HEK293T (cell line): Measurements from ENCODE around the gene ANAPC5.

Source experiments
- CTCF ChIA-PET: fragments of 350-600 bp; formaldehyde crosslinking; extraction: SDS; loops from one replicate; lab custom pipeline; 2021; ENCODE audit warnings: antibody characterized with exemption, inconsistent platforms; lab: Yijun Ruan, JAX
- POLR2A ChIA-PET: fragments of 350-600 bp; formaldehyde crosslinking; extraction: SDS; loops from one replicate; lab custom pipeline; 2020; ENCODE audit warnings: antibody characterized with exemption, inconsistent platforms; lab: Yijun Ruan, JAX
- DNase-seq: peaks from one replicate; pipeline ENCODE4 v3.0.0; 2012; ENCODE audit warnings: mixed read lengths; ENCODE audit errors: extremely low spot score
- ARNT ChIP-seq: fragments of 450-650 bp; IDR thresholded peaks from 2 replicates; pipeline ENCODE4 v1.6.1; 2017; ENCODE audit warnings: mild to moderate bottlenecking
- BHLHE40 ChIP-seq: fragments of 450-650 bp; IDR thresholded peaks from 2 replicates; pipeline ENCODE4 v1.6.1; 2016; ENCODE audit warnings: mild to moderate bottlenecking, moderate library complexity, borderline replicate concordance
- CTBP1 ChIP-seq: fragments of 450-650 bp; IDR thresholded peaks from 2 replicates; pipeline ENCODE4 v1.6.1; 2016; ENCODE audit warnings: borderline replicate concordance
- ELF4 ChIP-seq: fragments of 450-650 bp; IDR thresholded peaks from 2 replicates; pipeline ENCODE4 v1.6.1; 2017; ENCODE audit warnings: antibody characterized with exemption
- FOXA1 ChIP-seq: fragments of 450-650 bp; IDR thresholded peaks from 2 replicates; pipeline ENCODE4 v1.6.1; 2016; ENCODE audit warnings: mild to moderate bottlenecking
- FOXK2 ChIP-seq: fragments of 450-650 bp; IDR thresholded peaks from 2 replicates; pipeline ENCODE4 v1.6.1; 2016; ENCODE audit warnings: mild to moderate bottlenecking
- FOXM1 ChIP-seq: fragments of 450-650 bp; IDR thresholded peaks from 2 replicates; pipeline ENCODE4 v1.6.1; 2017; ENCODE audit warnings: mild to moderate bottlenecking, borderline replicate concordance
- HDGF ChIP-seq: fragments of 450-650 bp; IDR thresholded peaks from 2 replicates; pipeline ENCODE4 v1.6.1; 2017; ENCODE audit warnings: antibody characterized with exemption, borderline replicate concordance
- L3MBTL2 ChIP-seq: fragments of 450-650 bp; conservative IDR thresholded peaks from 2 replicates; pipeline ENCODE4 v1.6.1; 2016; ENCODE audit warnings: mild to moderate bottlenecking
- LEF1 ChIP-seq: fragments of 450-650 bp; IDR thresholded peaks from 2 replicates; pipeline ENCODE4 v1.6.1; 2017; ENCODE audit warnings: mild to moderate bottlenecking, borderline replicate concordance
- NFRKB ChIP-seq: fragments of 450-650 bp; IDR thresholded peaks from 2 replicates; pipeline ENCODE4 v1.6.1; 2016; ENCODE audit warnings: mild to moderate bottlenecking, moderate library complexity
- SP1 ChIP-seq: fragments of 450-650 bp; IDR thresholded peaks from 2 replicates; pipeline ENCODE4 v1.6.1; 2017
- SUZ12 ChIP-seq: fragments of 450-650 bp; IDR thresholded peaks from 2 replicates; pipeline ENCODE4 v1.6.1; 2016; ENCODE audit warnings: mild to moderate bottlenecking
- TARDBP ChIP-seq: fragments of 450-650 bp; IDR thresholded peaks from 2 replicates; pipeline ENCODE4 v1.6.1; 2016
- ZNF384 ChIP-seq: fragments of 450-650 bp; IDR thresholded peaks from 2 replicates; pipeline ENCODE4 v1.6.1; 2016
- TF ChIP-seq, protein P1 (sequence below): fragments of 450-650 bp; IDR thresholded peaks from 2 replicates; pipeline ENCODE4 v1.6.1; 2016

Gene ANAPC5

DNA sequence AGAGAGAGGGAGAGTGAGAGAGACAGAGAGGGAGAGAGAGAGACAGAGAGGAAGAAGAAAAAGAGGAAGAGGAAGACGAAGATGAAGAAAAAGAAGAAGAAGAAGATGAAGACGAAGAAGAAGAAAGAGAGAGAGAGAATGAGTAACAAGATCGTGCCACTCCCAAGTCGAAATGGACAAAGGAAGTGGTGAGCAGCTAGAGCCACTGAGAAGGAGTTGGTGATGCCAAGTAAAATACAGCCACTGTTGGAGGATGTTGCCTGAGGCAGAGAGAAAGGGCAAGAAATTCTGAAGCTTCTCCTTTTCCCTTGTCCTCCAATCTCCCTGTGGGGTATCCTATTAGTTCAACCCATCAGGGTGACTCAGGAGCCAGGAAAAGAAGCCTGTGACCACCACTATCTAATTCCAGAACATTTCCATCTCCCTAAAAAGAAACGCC is 12.5 kb upstream of the ANAPC5 start:
- CTCF ChIA-PET, result no interaction called here

DNA sequence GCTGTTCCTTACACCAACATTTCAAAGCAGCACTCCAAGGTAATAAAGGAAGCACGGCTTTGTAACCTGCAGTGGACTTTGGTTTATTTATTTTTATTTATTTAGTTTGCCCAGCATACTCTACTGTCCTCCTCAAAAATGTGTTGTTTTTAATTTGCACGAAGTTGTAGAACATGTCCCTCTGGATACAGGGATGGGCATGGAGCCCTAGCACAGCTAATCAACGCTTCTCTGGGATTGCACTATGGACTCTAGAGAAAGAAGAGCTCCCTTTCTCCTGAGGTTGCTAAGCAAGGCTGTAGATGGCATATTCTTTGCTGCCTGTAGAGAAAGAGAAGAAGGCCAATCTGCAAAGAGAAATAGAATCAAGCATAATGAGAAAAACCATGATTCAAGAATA is 5.9 kb upstream of the ANAPC5 start:
- POLR2A ChIA-PET, result no interaction called here
- TF ChIP-seq L3MBTL2 (no peak), SUZ12 (no peak), SP1 (no peak), ELF4 (no peak), HDGF (no peak), ZNF384 (no peak), NFRKB (no peak), FOXA1 (no peak), LEF1 (no peak), FOXM1 (no peak), BHLHE40 (no peak), CTBP1 (no peak), ARNT (no peak)
- TF ChIP-seq, protein P1, sequence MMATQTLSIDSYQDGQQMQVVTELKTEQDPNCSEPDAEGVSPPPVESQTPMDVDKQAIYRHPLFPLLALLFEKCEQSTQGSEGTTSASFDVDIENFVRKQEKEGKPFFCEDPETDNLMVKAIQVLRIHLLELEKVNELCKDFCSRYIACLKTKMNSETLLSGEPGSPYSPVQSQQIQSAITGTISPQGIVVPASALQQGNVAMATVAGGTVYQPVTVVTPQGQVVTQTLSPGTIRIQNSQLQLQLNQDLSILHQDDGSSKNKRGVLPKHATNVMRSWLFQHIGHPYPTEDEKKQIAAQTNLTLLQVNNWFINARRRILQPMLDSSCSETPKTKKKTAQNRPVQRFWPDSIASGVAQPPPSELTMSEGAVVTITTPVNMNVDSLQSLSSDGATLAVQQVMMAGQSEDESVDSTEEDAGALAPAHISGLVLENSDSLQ, result no peak
- DNase-seq, result no peak
- CTCF ChIA-PET, result interaction anchor here (0.6 kb wide), 1 partner anchor 46 kb away, joined by 5 read pairs; no protein-coding TSS in a partner anchor

More for the DNA sequence above, 12.5 kb upstream of the ANAPC5 start:
- POLR2A ChIA-PET, result interaction anchor here (1.8 to 2.8 kb wide), 2 partner anchors 12 to 36 kb away, joined by 7 to 26 read pairs; partner anchors contain the start of genes ANAPC5 and RNF34
- TF ChIP-seq L3MBTL2 (no peak), FOXM1 (no peak), HDGF (no peak), ELF4 (no peak), CTBP1 (no peak), TARDBP (no peak), BHLHE40 (no peak), FOXA1 (no peak), SP1 (no peak), NFRKB (no peak), FOXK2 (no peak), LEF1 (no peak), ZNF384 (no peak), SUZ12 (no peak), ARNT (no peak)
- TF ChIP-seq, protein P1, result no peak
- no peak for DNase-seq

DNA sequence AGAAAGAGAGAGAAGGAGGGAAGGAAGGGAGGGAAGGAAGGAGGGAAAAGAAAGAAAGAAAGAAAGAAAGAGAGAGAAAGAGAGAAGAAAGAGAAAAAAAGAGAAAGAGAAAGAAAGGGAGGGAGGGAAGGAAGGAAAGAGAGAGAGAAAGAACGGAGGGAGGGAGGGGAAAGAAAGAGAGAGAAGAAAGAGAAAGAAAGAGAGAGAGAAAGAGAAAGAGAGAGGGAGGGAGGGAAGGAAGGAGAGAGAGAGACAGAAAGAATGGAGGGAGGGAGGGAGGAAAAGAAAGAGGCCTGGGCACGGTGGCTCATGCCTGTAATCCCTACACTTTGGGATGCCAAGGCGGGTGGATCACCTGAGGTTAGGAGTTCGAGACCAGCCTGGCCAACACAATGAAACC is 5.1 kb upstream of the ANAPC5 start:
- TF ChIP-seq BHLHE40, result no peak
- TF ChIP-seq ELF4, result no peak
- TF ChIP-seq ARNT, result no peak
- no peak for TF ChIP-seq NFRKB
- no peak for TF ChIP-seq ZNF384
- TF ChIP-seq SUZ12, result no peak
- TF ChIP-seq FOXA1, result no peak
- TF ChIP-seq TARDBP, result no peak
- TF ChIP-seq HDGF, result no peak
- TF ChIP-seq, protein P1, result no peak
- no peak for TF ChIP-seq LEF1
- no peak for TF ChIP-seq FOXM1
- ChIA-PET POLR2A (no interaction called here), CTCF (no interaction called here)
- DNase-seq, result no peak

DNA sequence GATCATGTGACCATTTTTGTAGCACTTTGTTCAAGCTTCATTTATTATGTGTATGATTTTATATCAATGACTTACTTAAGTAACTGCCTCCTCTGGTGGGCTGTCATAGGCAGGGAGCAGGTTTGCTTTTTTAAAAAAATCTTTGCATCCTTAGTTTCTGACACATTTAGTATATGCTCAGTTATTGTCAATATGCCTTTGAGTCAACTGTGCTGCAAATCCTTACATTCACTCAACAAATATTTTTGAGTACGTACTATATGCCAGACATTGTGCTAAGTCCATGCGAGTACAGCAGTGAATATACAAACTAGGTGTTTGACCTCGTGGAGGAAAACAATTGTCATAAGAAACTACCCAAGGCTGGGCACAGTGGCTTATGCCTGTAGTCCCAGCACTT is 4.4 kb upstream of the ANAPC5 start:
- DNase-seq, result no peak
- ChIA-PET CTCF (interaction anchor here (0.7 kb wide), 1 partner anchor 449 kb away, joined by 4 read pairs; no protein-coding TSS in a partner anchor), POLR2A (no interaction called here)
- TF ChIP-seq SUZ12 (no peak), FOXA1 (no peak), CTBP1 (no peak), LEF1 (no peak), NFRKB (no peak), ZNF384 (no peak), ARNT (no peak), TARDBP (no peak), FOXK2 (no peak), BHLHE40 (no peak), L3MBTL2 (no peak), ELF4 (no peak)

DNA sequence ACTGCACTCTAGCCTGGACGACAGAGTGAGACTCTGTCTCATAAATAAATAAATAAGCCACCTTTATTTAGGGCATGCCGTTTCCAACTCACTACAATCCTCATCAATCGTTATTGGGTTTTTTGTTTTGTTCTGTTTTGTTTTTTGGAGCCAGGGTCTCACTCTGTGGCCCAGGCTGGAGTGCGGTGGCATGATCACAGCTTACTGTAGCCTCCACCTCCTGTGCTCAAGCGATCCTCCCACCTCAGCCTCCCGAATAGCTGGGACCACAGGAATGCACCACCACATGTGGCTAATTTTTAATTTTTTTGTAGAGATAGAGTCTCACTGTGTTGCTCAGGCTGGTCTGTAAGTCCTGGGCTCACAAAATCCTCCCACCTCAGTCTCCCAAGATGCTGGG is 3.6 kb upstream of the ANAPC5 start:
- ChIA-PET CTCF (interaction anchor here (0.7 kb wide), 1 partner anchor 450 kb away, joined by 4 read pairs; no protein-coding TSS in a partner anchor), POLR2A (no interaction called here)
- DNase-seq, result no peak
- TF ChIP-seq L3MBTL2, result no peak
- TF ChIP-seq FOXK2, result no peak
- no peak for TF ChIP-seq TARDBP
- no peak for TF ChIP-seq ELF4
- no peak for TF ChIP-seq HDGF
- no peak for TF ChIP-seq FOXM1
- no peak for TF ChIP-seq SP1
- no peak for TF ChIP-seq BHLHE40
- TF ChIP-seq LEF1, result no peak
- TF ChIP-seq NFRKB, result no peak
- TF ChIP-seq SUZ12, result no peak
- no peak for TF ChIP-seq ZNF384
- TF ChIP-seq FOXA1, result no peak
- no peak for TF ChIP-seq CTBP1
- TF ChIP-seq ARNT, result no peak

DNA sequence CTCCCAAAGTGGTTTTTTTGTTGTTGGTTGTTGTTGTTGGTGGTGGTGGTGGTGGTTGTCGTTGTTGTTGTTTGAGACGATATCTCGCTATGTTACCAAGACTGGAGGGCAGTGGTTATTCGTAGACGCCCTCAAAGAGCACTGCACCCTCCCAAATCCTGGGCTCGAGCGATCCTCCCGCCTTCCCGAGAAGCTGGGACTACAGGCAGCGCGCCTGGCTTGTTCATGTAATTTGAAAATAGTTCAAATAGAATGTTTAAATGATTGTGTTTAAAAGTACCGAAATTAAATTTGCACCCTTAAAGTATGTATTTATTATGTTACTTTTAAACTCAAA is 439 bp upstream of the ANAPC5 start:
- POLR2A ChIA-PET, result interaction anchor here (0.6 to 2.2 kb wide), 14 partner anchors 9 to 90 kb away, joined by 3 to 36 read pairs (median 5); partner anchors contain the start of genes CAMKK2 and RNF34
- CTCF ChIA-PET, result interaction anchor here (0.6 kb wide), 1 partner anchor 552 kb away, joined by 7 read pairs; no protein-coding TSS in a partner anchor
- TF ChIP-seq NFRKB, result no peak
- no peak for TF ChIP-seq L3MBTL2
- TF ChIP-seq LEF1, result no peak
- no peak for TF ChIP-seq FOXK2
- TF ChIP-seq HDGF, result no peak
- TF ChIP-seq BHLHE40, result no peak
- DNase-seq, result no peak
